SHP77 (cell line): ENCODE results near the gene NAA10.

ENCODE experiments used
- DNase-seq, 2 experiments: peaks; one replicate each; lab custom pipeline; 2025; lab: John Stamatoyannopoulos, UW

Gene NAA10

DNA sequence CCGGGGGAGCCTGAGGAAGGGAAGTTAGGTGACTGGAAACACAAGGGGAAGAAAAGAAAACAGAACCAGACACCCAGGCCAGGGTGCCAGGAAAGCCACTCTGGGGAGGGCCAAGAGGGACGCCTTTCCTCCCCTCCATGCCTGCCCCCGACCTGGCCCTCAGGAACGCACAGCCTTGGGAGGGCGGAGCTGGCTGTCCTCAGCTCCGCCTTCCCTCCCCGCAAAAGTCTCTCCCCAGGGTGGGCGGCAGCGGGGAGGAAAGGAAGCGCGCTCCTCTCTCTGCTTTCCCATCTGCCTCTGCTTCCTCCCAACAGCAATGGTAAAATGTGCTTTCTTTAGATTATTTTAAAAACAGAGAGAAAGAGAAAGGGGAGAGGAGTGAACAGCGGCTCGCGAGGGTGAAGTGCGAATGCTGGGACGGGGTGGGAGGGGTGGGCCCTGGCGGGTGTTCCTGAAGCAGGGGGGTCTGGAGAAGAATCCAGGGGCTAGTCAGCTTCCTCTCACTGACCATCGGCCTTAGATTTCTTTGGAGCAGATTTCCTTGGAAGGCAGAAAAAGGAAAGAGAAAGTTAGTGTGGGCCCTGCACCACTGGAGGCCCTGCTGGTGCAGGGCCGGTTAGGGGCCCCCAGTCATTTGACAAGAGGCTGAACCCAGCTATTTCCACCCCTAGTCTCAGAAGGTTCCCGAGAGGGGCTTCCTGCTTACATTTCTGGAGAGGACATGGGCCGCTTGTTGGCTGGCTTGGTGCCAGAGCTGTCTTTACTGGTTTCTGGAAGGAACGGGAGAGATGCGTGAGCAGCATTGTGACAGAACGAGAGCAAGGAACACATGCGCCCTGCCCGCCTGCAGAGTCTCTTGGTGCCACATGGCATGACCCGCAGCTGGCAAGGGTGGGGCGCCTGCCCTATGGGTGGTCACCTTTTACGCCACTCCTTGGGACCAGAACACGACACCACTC lies 14.3 kb upstream of the NAA10 start:
- DNase-seq, result no peak

GRCh38 chrX:153948002-153948466 lies 13.2 kb upstream of the NAA10 start:
- no peak for DNase-seq

DNA sequence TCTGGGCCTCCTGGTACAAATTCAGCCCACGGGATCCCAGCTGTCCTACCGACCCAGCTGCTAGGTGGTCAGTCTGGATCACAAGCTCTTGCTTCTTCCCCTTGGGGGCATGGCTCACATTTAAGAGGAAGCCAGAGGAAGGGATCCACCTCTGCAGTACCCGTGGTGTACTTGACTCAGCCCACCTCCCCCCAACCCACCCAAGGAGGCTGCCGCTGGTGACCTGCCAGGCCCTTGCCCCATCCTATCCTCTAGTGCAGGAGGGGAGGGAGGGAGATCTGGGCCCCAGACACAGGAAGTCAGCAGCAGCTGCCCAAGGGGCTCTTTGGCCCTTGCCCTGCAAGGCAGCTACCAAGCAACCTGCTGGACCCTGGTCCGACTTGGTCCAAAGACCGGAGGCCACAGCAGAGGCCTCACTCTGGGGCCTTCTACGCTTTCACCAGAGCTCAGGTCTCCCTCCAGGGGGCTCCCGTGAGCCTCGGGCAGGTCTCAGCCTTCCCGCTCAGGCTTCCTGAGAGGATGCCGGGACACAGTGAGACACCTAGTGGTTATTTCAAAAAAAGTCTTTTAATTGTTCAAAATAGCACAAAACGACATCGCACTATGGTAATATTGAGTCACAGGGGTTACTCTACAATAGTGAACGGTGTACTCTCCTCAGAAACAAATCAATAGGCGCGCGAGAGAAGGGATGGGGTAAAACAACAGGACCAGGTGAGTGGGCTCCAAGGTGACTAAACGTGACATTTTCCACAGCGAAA lies 12.4 kb upstream of the NAA10 start:
- DNase-seq, result peak; percentile 36 to 59

DNA sequence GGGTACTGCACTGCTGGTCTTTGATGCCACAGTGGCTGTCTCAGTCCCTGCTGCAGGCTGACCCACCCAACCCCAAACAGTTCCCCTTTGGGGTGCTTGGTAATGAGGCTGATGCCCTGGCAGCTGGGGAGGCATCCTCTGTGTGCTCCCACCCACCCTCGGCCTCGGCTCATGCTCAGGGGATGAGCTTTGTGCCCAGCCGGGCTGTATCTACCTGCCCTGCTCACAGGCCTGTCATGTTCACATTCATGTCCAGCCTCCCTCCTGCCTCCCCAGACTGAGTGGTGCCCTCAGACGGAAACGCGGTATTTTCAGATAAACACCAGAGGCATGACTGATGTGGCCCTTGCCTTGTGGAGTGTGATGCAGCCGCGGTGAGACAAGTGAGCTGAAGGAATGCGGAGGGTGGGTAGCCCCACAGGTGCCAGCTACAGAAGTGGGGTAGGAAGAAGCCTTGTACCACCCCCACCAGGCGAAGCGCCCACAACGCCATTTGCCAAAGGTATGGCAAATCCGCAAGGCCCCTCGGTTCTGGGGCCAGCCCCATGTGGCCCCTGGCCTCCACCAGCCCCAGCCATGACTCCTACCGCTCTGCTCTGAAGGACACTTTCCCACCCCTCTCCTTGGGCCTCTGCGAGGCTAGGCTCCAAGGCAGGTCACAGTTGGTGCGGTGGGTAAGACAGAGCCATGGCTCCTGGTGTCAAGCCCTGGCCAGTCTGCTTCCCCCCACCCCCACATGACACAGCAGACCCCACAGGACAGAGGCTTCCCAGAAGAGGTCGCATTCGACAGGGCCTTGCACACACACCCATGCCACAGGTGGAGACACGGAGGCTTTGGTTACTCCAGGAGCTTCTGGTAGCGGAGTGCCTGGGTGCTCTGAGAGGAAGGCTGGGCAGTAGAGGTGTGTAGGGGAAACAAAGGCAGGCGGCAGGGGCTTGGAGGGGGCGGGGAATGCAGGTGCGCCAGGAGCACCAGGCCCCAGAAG lies 11.4 kb upstream of the NAA10 start:
- no peak for DNase-seq

DNA sequence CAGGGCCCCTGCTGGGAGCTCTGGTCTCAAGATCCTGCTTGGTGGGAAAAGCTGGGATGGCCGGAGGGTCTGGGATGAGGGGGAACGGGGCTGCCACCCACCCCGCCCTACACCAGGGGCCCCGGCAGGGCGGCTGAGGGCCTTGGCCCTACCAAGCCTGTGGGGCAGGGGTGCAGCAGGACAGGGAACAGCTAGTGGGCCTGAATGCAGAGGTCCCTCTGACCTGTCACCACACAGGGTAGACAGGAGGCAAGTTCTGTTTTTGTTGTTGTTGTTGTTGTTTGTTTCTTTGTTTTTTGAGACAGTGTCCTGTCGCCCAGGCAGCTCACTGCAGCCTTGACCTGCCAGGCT lies 9.9 kb upstream of the NAA10 start:
- DNase-seq, result no peak

DNA sequence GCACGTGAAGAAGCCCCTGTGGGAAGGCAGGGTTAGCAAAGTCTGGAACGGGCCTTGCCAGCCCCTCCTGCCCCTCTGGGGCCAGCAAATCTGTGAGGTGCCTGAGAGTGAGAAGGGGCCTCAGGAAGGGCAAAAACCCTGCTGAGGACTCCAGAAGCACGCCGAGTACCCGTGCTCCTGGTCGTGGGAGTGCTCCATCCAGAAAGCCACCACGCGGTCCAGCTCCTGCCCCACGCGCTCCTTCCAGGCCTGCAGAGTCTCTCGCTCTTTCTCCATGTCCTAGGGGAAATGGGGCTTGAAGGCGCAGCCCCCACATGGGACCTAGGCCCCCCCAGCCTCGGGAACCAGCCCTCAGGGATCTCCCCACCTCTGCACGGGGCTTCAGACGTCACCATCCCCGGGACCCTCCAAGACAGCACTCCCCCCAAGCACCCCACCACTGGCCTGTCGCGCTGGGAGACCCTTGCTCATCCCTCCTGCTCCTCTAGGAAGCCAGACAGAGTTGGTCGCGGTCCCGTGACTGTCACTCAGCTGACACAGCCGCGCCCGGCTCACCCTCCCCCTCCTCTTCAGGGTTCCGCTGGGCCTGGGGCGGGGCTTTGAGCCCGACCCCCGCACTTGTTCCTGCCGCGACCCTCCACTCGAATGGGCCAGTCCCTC lies 9.4 kb upstream of the NAA10 start, which contains the start of gene RENBP:
Gene RENBP, minus strand, starts transcription at position 504 of the 660 bp plus-strand sequence. Its CDS starts 33 bp downstream, at position 471.
- no peak for DNase-seq

DNA sequence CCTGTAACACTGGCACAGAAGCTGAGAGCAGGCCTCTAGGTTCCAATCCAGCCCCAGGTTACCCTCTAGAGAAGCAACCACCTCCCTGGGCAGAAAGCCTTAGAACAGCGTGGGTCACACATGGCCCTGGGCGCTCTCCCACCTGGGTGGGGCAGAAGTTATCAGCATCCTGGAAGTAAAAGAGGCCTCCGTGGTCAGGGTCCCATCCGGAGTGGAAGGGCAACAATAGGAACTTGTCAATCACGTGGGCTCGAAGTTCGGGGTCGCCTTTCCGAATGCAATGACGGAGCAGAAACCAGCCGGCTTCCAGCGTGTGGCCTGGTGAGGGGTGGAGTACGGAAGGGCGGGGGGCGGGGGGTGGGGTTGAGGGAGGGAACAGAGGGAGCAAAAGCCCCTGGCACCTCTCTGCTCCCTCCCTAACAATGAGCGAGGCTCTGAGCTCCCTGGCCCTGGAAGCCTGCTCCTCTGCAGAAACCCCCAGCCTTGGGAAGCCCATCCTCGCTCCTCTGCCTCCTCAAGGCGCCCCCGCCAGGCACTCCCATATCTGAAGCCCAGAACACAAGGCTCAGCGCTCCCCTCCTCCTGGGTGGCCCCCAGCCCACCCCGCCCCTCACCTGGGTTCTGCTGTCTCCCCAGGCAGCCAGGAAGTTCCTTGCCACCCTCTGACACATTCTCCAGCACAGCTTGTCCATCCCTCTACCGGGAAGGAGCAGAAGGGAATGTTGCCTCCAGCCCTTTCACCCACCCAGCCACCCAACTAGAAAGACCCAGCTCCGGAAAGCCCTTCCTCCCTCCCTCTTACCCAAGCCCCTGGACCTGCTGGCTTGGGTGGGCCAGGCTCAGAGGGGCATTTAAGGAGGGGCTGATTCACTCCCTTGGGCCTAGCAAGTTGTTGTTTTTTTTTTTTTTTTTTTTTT lies 6.8 kb upstream of the NAA10 start:
- DNase-seq, result no peak

DNA sequence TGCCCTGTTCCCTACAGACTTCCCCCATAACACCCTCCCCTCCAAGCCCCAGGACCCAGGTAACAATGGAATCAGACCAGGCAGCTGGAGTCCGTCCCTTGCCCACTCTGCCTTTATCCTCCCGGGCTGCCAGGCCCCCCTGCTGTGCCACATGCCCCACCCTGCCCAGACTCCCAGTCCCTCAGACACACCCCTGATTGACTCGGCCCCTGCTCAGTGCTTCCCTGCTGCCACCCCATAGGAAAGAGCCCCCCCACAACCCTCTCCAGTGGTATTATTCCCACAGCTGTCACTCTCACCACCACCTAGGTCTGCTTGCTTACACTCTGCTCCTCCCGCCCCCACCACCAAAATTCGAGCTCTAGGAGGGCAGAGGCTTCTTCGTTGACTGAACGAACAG lies 4.7 kb upstream of the NAA10 start:
- no peak for DNase-seq

GRCh38 chrX:153938226-153938786 lies 3.5 kb upstream of the NAA10 start:
- no peak for DNase-seq

- no peak for DNase-seq
Measured at GRCh38 chrX:153937056-153937455, 2.2 kb upstream of the NAA10 start.

DNA sequence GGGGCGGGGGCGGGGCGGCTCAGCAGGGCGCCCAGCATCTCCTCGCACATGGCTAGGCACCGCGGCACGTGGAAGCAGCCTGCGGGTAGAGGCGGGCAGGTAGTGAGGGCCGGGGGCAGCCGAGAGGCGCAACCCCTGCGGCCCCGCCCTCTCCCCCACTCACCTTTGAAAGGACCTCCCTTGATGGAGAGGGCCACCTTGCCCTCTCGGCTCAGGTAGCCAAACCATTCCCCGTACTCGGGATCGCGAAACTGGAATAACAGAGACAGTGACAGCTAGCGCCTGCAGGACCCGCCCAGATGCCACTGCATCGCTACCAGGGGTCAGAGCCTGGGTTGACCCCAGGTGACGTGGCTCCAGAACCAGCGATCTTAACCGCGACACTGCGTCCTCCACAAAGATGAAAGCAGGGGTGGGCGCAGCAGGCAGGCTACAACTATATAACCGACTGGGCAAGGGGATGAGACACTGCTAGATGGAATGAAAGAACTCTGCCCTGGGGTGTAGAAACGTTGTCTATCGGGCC lies 552 bp upstream of the NAA10 start:
- peak in 1 of 2 experiments; percentile 16 for DNase-seq

DNA sequence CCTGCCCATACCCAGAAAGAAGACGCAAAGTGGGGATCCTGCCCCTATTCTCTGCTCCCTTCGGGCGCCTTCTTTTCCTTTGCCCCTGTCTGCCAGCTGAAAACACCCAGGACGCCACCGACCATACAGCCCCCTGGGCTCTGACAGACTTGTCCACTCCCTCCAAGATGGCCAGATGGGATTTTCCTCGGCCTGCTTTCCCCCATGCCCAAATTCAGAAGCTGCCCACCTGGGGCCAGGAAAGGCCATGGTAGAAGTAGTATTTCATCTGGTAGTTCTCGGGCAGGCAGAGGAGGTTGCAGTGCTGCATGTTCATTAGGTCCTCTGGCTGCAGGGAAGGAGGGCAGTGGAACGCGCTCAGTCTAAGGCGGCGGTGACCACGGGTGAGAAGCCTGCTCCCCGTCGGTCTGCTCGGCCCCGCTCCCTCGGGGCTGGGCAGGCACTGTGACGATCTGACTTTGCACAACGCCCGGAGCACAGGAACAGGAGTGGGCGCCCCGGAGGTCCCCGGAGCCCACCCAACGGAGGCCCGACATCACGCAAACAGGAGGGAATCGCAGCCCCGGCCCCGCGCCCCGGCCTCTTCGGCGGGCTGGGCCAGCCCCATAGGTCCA lies 582 bp downstream of the NAA10 start:
- DNase-seq, result no peak

DNA sequence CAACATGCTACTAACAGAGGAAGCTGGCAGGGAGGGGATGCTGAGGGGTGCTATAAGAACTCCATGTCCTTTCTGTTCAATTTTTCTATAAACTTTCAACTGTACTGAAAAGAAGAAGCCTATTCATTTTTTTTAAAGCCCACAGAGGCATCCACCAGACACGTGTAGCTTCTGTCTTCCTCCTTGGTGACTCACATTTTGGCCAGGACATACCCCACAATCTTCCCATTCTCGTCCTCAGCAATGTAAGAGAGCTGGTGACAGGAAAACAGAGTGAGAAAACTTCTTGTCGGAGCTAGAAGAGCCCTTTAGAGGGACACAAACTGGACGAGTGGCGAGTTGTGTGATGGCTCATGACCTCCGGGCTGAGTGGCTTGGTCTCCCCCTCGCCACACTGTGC lies 1.1 kb downstream of the NAA10 start:
- no peak for DNase-seq

DNA sequence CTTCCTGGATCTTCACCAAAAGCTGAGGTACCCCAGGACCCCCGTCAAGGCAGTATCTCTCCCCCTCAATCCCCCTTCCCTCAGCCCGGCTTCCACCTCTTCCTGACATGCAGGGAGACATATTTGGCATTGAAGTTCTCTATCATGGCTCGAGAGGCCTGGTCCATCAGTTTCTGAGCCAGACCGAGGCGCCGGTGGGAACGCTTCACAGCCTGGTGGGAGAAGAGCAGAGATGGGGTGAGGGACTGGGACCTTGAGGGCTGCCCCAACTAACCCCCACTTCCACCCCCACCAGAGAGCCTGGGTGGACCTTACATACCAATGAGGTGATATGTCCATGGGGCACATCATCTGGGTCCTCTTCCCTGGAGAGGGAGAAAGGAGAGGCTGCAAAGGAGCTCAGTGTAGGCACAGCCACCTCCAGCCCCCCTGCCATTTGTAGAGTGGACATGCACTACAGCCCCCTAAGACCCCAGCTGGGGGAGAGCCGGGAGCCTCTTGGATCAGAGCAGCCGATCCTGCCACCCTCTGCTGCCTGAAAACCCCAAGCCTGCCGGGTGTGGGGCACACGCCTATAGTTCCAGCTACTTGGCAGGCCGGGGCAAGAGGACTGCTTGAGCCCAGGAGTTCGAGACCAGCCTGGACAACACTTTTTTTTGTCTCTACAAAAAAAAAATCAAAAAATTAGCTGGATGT lies 2.5 kb downstream of the NAA10 start:
- no peak for DNase-seq

DNA sequence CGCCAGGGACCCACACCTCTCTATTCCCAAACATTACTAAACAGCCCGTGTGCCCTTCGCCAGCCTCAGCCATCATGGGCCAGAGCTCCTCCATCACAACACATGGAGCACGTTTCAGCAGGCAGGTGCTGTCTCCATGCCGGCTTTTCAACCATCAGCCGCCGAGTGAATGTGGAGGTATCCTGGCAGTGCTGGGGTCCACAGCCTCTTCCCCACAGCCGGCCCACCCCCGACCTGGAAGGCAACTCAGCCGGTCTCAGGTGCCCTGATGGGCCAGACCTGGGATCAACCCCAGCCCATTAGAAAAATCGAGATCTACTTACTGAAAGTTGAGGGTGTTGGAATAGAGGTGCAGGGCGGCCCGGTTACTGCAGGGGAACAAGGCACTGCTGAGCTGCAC lies 3.1 kb downstream of the NAA10 start:
- no peak for DNase-seq

GRCh38 chrX:153931151-153931550 lies 3.7 kb downstream of the NAA10 start:
- no peak for DNase-seq

DNA sequence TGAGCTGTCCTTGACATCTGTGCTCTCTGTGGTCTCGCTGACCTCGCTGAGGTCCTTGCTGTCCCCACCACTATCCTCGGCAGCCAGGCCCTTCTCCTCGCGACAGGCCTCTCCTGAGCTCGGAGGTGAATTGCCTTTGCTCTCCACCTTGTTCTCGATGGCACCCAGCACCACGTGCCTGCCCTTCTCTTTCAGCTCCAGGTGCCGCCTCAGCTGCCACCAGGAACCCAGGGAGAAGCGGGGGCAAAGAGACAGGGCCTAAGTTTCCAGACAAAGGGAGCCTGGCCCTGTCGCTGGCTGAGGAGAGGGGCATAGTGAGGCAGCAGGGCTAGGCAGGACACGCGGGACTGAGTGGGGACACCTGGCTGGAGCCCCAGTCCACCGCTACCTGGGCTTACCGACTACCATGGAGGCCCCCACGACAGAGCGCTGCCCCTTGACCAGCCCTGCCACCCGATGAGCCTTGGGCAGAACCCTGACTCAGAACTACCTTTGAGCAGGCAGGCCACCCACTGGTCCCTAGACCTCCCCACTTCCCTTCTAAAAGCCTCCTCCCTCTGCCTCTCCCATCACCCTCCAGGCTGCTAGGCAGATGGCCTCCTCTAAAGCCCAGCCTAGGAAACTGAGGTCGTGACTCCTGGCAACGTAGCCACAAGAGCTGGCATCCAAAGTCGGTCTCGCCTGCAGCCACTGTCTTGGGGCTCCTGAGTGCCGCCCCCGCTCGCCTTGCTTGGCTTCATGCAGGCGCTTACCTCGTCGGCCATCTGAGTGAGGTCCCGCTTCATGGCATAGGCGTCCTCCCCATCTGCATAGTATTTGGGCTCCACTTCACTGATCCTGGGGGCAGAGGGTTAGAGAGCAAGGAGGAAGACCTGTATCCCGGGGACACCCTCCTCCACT lies 4.6 kb downstream of the NAA10 start:
- no peak for DNase-seq
